Choroid plexus epithelial cell (primary cell): ENCODE data around the gene FBXO30.

ENCODE experiments used
- DNase-seq: peaks from one replicate; pipeline ENCODE4 v3.0.0-alpha.2; 2010; ENCODE audit warnings: low read depth
- H3K4me3 ChIP-seq: 2 replicates; pipeline ENCODE4 v1.5.1; 2011; ENCODE audit warnings: low read depth, mild to moderate bottlenecking, control low read depth, low read length, moderate library complexity
- CTCF ChIP-seq: conservative IDR thresholded peaks from 2 replicates; pipeline ENCODE4 v1.5.1; 2011; ENCODE audit warnings: low read depth, mild to moderate bottlenecking, control low read depth, inconsistent platforms, low read length, moderate library complexity

FBXO30 gene

GRCh38 chr6:145745861-145746260, 68.7 kb downstream of the FBXO30 start:
- no peak overlapping the region for H3K4me3 ChIP-seq
- TF ChIP-seq CTCF: no peak
- no peak for DNase-seq

GRCh38 chr6:145744619-145745018, 70.0 kb downstream of the FBXO30 start:
- no peak for DNase-seq
- no peak overlapping the region for H3K4me3 ChIP-seq
- no peak for TF ChIP-seq CTCF
